ENCODE data around the gene OAT.
"Not testable (repeated sequence)": the region's sequence is repeated elsewhere in the genome, so short reads cannot be mapped to it uniquely, and the experiment has no call there.

Gene OAT

DNA sequence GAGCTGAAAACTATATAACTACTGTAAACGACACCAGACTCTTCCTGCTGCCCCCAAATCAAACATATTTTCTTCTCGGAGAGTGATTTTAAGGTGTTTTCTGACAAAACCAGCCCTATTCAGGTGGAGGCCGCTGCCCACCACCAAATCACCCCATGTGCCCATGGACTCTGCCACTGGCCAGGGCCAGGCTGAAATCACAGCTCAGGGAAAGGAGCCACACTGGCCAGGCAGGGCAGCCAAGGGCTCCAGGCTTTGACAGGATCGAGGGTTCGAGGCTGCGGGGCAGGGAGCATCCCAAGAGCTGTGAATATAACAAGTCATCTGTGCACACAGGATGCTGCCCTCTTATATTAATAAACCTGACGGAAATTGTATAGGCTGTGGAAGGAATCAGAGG, 48.3 kb downstream of the OAT start:
- no peak for DNase-seq
- in situ Hi-C loops (cut with HindIII; ENCODE audit: low pct_ligation_motif_present, low pct_unique_long_range_greater_than_20kb, low sequenced_read_pairs), result no loop called here

DNA sequence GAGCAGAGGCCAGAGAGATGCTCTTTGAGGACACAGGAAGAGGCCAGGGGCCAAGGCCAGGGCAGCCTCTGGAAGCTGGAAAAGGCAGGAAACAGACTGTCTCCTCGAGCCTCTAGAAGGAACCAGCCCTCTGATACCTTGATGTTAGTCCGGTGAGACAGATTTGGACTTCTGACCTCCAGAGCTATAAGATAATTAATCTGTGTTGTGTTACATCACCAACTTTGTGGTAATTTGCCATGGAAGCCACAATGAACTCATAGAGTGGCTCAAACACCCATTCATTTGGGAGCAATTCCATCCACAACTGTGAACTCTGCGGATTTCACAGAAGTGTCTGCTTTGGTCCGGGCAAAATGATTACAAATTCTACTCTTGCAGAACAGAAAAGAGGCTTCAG, 48.7 kb downstream of the OAT start:
- in situ Hi-C loops (cut with HindIII; ENCODE audit: low pct_ligation_motif_present, low pct_unique_long_range_greater_than_20kb, low sequenced_read_pairs), result no loop called here
- no peak for DNase-seq

GRCh38 chr10:124369533-124369932, 49.2 kb downstream of the OAT start:
- in situ Hi-C loops (cut with HindIII; ENCODE audit: low pct_ligation_motif_present, low pct_unique_long_range_greater_than_20kb, low sequenced_read_pairs); DNase-seq: not testable (repeated sequence)

GRCh38 chr10:124369066-124369465, 49.7 kb downstream of the OAT start:
- no peak for DNase-seq
- in situ Hi-C loops (cut with HindIII; ENCODE audit: low pct_ligation_motif_present, low pct_unique_long_range_greater_than_20kb, low sequenced_read_pairs), result no loop called here

- in situ Hi-C loops (cut with HindIII; ENCODE audit: low pct_ligation_motif_present, low pct_unique_long_range_greater_than_20kb, low sequenced_read_pairs), result no loop called here
- DNase-seq, result no peak
Measured at GRCh38 chr10:124367936-124368335, 50.8 kb downstream of the OAT start.

DNA sequence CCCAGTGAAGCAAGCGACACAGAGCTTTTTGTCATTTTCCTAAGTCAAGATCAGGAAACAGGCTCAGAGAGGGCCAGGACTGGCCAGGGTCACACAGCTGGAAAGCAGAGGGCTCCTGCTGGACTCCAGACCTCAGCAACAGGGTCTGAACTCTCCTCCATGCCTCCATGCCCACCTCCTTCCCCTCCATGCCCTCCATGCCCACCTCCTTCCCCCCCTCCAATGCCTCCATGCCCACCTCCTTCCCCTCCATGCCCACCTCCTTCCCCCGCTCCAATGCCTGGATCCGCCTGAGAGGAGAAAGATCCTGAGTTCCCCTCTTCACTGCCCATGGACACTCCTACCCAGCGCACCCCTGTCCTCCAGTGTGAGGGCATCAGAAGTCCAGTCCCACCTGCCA, 51.3 kb downstream of the OAT start:
- in situ Hi-C loops (cut with HindIII; ENCODE audit: low pct_ligation_motif_present, low pct_unique_long_range_greater_than_20kb, low sequenced_read_pairs), result no loop called here
- no peak for DNase-seq

- in situ Hi-C loops (cut with HindIII; ENCODE audit: low pct_ligation_motif_present, low pct_unique_long_range_greater_than_20kb, low sequenced_read_pairs), result no loop called here
- DNase-seq, result no peak
Measured at GRCh38 chr10:124366825-124367224, 51.9 kb downstream of the OAT start.

GRCh38 chr10:124366343-124366742, 52.4 kb downstream of the OAT start:
- in situ Hi-C loops (cut with HindIII; ENCODE audit: low pct_ligation_motif_present, low pct_unique_long_range_greater_than_20kb, low sequenced_read_pairs), result no loop called here
- DNase-seq, result no peak

- in situ Hi-C loops (cut with HindIII; ENCODE audit: low pct_ligation_motif_present, low pct_unique_long_range_greater_than_20kb, low sequenced_read_pairs), result no loop called here
- DNase-seq, result no peak
Measured at GRCh38 chr10:124364674-124365073, 54.0 kb downstream of the OAT start.

- in situ Hi-C loops (cut with HindIII; ENCODE audit: low pct_ligation_motif_present, low pct_unique_long_range_greater_than_20kb, low sequenced_read_pairs), result no loop called here
Measured at GRCh38 chr10:124362568-124362967, 56.2 kb downstream of the OAT start.

DNA sequence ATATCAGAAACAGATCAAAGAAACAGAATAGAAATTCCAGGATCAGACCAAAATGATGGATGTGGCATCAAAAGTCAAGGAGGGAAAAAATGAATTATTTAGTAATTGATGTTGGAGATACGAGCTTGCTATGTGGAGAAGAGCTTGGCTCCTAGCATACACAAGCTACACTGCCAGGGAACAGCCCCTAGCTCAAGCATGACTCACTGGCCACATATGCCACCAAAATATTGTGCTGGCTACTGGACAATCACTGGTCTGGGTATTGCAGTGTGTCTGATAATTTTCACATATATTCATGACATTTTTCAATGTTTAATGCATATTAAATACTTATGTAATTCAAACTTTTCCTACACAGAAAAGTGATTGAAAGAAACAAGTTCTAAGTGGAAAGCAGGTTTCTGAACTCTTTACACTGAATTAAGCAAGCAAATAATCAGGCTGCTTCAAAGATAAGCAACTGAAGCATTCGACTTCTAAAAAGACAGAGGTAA, 59.3 kb downstream of the OAT start:
- DNase-seq, result no peak
- in situ Hi-C loops (cut with HindIII; ENCODE audit: low pct_ligation_motif_present, low pct_unique_long_range_greater_than_20kb, low sequenced_read_pairs), result no loop called here

More at GRCh38 chr10:124362568-124362967, 56.2 kb downstream of the OAT start:
- DNase-seq, result no peak

- no peak for DNase-seq
- in situ Hi-C loops (cut with HindIII; ENCODE audit: low pct_ligation_motif_present, low pct_unique_long_range_greater_than_20kb, low sequenced_read_pairs), result no loop called here
Measured at GRCh38 chr10:124357561-124357885, 61.2 kb downstream of the OAT start.

DNA sequence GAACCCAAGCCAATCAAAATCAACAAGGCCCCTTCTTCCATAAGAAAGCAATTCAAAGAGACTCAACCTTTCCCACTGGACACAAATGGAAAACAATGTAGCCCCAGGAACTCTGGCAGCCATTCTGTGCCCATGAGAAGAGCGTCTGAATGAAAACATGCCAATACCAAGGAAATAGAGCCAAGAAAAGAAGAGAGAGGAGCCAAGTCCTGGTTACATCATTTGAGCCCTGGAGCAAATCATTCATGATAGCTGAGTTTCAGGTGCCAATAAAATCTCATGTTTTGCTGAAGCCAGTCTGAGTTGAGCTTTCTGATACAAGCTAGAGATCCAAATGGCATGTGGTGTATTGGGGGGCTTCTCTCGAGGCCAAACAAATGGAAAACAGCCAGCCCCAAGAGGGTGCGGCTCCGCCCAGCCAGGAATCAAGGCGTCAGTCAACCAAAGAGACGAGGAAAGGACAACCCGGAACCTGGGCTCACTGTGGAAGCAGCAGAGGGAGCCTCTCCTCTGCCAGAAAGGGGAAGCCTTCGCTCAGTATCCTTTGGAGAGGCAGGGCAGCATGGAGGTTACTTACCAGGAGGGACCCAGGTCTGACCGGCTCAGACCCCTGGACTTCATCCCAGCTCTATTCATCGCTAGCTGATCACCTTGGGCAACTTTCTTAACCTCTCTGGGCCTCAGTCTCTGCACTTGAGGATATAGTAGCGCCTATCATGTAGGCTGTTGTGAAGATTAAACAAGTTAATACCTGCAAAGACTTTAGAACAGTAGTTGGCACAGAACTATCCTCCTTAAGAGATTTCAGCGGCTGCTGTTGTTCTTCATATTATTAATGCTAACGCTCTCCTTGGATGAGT, 61.8 kb downstream of the OAT start:
- DNase-seq, result no peak
- in situ Hi-C loops (cut with HindIII; ENCODE audit: low pct_ligation_motif_present, low pct_unique_long_range_greater_than_20kb, low sequenced_read_pairs), result no loop called here

GRCh38 chr10:124354411-124355382, 64.0 kb downstream of the OAT start:
- in situ Hi-C loops (cut with HindIII; ENCODE audit: low pct_ligation_motif_present, low pct_unique_long_range_greater_than_20kb, low sequenced_read_pairs), result no loop called here
- DNase-seq, result peak; percentile 18

DNA sequence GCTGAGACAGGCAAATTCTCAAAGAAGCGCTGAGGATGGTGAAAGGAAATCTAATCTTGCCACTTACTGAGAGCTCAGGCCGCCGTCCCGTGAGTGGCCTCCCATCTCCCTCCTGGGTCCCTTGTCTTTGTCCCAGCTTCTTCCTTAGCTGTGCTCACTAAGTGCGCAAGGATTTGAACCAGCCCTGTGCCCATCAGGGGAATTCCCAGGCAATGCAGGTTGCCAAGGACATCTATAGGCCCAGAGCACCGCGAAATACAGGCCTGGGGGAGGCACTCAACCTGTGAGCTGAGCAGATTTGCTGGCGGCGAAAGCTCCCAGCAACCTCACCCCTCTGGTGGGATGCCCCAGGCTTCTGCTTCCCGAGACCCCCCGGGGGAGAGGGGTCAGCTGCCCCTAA, 64.8 kb downstream of the OAT start:
- DNase-seq, result no peak
- in situ Hi-C loops (cut with HindIII; ENCODE audit: low pct_ligation_motif_present, low pct_unique_long_range_greater_than_20kb, low sequenced_read_pairs), result no loop called here

GRCh38 chr10:124353091-124353815, 65.5 kb downstream of the OAT start:
- no peak for DNase-seq
- in situ Hi-C loops (cut with HindIII; ENCODE audit: low pct_ligation_motif_present, low pct_unique_long_range_greater_than_20kb, low sequenced_read_pairs), result no loop called here

DNA sequence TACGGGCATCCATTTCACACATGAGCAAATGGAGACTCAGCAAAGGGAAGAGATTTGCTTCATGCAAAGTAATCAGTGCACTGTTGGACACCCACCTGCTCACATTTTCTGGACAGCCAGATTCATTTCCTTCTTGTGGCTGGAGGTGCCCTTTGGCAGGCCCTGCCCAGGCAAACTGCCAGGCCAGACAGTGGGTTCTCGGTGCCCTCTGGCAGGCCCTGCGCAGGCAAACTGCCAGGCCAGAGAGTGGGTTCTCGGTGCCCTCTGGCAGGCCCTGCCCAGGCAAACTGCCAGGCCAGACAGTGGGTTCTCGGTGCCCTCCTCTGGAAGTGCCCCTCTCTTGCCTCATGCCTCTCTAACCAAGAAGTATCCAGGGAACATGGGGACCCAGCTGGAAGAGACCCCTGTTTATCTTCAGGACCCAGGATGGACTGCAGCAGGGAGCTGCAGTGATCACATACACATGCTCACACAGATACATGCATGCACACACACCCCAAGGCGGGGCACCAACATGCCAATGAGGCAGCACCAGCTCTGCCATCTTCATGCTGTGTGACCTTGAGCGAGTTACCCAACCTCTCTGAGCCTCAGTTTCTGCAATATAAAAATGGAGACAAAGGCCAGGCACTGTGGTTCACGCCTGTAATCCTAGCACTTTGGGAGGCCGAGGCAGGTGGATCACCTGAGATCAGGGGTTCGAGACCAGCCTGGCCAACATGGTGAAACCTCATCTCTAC, 67.1 kb downstream of the OAT start:
- DNase-seq, result no peak
- in situ Hi-C loops (cut with HindIII; ENCODE audit: low pct_ligation_motif_present, low pct_unique_long_range_greater_than_20kb, low sequenced_read_pairs), result no loop called here

DNA sequence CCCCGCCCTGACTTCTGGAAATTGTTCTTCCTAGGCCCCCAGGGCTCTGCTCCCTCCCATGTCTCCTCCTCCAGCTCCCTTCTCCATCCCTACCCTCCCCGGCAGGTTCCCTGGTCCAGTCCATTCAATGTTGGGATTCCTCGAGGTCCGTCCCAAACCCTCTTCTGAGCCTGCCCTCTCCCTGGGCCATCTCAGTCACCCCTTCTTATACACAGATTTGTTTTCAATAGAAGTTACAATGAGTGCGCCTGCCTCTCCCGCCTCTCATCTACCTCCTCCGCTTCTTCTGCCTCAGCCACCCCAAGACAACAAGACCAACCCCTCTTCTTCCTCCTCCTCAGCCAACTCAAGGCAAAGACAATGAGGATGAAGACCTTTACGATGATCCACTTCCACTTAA, 67.9 kb downstream of the OAT start:
- in situ Hi-C loops (cut with HindIII; ENCODE audit: low pct_ligation_motif_present, low pct_unique_long_range_greater_than_20kb, low sequenced_read_pairs), result no loop called here
- DNase-seq, result no peak
